Pons (tissue), 1 donor: Measurements from ENCODE around the gene UGT1A10.

Source experiments
- DNase-seq: peaks from one replicate; pipeline ENCODE4 v3.0.0-alpha.2; 2016; ENCODE audit warnings: low spot score

Gene UGT1A10

GRCh38 chr2:233822101-233822771 is 186.0 kb downstream of the UGT1A10 start:
- no peak for DNase-seq
